HG02938 (cell line): ENCODE results near the gene PCBP2.
"Not testable (repeated sequence)": the region's sequence is repeated elsewhere in the genome, so short reads cannot be mapped to it uniquely, and the experiment has no call there.

ENCODE experiments used
- ATAC-seq: cut with Tn5 transposase; IDR thresholded peaks from one replicate; pipeline ENCODE4 v1.9.1; 2021; ENCODE audit warnings: mild to moderate bottlenecking, moderate library complexity; ENCODE audit not compliant: unreplicated experiment

The PCBP2 gene

DNA sequence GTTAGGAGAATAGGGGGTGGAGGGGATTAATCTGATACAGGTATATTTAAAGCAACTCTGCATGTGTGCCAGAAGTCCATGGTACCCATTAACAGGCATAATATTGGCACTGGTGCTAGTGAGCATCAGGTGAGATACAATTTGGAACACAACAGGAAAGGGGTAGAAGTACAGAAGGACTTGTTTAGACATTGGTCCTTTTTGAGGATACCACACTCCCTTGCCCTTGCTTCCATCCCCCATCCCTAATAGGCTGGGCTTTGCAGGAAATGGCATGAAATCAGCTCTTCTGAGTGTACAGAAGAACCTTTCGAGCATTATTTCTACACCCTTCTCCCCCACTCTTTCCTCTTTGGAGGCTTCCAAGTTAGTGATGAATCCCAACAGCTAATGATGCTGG is 16.4 kb downstream of the PCBP2 start:
- no peak for ATAC-seq

DNA sequence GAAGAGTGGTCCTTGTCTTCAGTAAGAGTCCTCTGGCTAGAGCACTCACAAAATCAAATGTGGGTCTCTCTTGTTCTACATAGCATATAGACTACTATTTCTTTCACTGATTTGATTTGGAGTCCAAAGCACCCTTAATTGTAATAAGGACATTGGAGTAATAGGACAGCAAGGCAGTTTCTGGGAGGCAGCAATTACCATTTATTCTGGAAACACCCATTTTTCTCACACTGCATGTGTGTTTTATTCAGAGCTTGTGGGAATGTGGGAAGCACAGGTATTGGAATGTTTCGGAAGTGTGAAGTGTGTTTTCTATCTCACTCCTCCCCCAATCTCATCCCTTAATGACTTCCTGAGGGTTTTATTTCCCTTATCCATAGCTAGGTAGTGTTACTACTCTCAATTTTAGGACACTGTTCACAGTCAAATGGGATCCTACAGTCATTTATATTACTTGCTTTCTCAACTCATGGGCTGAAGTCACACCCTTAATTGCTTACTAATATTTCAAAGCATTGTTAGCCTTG is 20.2 kb downstream of the PCBP2 start:
- ATAC-seq, result no peak

DNA sequence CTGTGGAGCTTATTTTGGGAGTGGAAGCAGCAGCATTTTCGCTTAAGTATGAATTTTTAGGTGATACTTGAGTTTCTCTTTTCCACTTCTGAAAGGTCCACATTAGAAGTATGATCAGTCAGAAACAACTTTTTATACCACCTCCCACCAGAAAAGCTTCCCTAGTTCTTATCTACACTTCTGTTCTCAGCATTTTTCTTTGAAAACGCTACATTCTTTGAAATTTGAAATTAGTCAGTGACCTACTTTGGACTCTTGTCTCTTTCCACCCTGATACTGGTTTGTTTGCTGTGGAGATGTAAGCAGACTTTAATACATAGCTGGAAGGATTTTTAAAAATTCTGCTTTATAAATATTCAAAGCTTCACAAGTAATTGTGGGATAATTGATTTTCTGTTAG is 22.2 kb downstream of the PCBP2 start:
- ATAC-seq, result no peak

DNA sequence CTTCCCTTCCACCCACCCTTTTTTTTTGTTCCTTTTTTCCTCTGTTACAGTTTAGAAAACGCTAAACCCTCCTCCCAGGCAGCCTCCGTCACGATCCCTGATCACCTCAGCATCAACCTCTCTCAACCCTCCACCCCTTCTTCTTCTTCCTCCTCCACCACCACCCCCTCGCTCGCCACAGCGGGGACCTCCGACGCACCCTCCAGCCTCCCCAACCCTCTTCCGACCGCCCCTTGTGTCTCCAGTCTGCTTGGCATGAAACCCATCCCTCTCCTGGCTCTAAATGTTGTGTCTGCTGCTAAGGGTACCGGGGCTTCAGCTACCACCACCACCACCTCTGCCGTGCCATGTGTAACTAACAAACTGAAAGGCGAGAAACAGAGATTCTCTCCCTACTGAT is 22.9 kb downstream of the PCBP2 start:
- no peak for ATAC-seq

DNA sequence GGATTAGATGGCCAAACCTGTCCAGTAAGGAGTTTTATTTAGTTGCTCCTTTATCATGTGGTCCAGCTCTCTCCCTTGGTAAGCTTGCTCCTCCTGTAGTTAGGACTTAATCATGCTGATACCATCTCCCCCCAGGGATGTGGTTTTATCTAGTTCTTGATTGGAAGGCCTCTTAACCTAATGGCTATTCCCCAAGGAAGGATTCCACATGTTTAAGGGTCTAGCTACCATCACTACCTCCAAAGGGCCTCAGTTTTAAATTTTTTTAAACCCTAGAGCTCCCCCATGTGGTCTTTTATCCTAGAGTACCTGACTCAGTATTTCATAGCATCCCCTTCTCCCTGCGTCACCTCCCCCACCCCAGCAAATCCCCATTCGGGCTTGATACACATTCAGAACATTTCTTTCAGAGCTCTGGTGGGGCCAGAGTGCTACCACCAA is 24.9 kb downstream of the PCBP2 start:
- no peak for ATAC-seq

DNA sequence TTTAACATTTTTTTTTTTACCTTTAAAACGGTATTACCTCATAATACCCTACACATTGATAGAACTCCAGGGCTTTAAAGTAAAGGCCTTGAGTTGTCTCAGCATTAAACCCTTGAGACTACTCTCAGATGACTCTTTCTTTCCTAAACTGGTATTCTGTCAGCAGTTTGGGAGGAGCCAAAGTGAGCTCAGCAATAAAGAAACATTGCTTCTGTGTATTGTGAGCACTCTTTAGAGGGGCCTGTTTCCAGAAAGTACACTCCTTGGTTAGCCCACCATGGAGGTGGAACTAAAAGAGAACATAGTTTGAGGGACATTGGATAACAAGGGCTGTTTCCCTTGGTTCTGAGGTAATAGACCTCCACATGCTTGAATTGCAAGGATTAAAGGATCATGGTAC is 27.0 kb downstream of the PCBP2 start:
- ATAC-seq, result no peak

DNA sequence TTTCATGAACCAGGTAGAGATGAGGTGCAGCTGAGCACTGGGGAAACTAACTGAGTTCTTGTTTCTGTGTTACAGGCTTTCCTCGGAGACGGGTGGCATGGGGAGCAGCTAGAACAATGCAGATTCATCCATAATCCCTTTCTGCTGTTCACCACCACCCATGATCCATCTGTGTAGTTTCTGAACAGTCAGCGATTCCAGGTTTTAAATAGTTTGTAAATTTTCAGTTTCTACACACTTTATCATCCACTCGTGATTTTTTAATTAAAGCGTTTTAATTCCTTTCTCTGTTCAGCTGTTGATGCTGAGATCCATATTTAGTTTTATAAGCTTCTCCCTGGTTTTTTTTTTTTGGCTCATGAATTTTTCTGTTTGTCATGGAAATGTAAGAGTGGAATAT is 27.4 kb downstream of the PCBP2 start:
- ATAC-seq, result no peak

DNA sequence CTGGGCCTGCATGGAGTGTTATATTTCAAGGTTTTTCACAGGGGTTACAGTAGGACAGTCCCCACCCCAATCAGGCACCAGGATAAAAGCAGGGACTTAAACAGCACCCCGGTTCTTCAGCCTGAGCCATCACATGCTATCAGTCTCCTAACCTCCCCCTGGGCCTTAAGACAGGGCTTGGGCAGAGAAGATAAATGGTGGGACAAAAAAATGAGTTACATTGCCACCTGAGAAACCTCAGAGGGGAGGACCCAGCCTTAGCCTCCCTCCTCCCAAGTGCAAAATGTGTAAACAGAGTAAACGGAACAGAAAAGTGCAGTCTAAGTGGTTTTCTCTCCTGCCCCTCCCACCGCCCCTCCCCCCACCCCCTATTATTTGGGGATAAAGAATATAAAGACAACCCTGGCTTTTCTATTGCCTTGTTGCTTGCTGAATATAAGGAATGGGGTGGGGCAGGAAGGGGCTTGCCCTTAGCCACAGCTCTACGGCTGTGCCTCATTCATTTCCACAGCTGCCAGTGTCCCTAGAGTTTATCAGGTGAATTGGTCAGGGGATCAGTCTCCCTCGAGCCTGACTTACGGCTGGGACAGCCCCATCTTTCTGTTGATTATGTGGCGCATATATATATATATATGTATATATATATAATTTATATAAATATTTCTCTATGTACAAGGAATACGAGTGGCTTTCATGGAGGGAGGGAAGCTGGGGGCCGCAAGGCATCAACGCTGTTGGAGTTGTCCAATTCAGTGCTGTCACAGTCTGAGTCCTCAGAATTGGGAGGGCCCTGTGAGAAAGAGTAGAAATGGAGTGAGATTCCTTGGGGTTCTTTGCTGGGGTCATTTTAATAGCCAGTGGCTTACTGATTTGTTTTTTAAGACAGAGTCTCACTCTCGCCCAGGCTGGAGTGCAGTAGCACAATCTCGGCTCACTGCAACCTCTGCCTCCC is 28.9 kb downstream of the PCBP2 start:
- no peak for ATAC-seq

DNA sequence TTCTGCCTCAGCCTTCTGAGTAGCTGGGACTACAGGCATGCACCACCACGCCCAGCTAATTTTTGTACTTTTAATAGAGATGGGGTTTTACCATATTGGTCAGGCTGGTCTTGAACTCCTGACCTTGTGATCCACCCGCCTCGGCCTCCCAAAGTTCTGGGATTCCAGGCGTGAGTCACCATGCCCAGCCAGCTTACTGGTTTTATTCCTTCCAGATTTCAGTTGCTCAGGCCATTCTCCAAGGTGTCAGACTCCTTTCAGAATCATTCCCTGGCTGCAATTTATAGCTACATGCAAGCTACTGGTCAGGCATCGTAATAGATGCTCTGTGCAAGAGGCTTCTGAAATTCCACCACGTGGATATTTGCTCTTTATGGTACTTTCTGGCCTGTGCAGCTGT is 29.6 kb downstream of the PCBP2 start:
- ATAC-seq, result not testable (repeated sequence)

DNA sequence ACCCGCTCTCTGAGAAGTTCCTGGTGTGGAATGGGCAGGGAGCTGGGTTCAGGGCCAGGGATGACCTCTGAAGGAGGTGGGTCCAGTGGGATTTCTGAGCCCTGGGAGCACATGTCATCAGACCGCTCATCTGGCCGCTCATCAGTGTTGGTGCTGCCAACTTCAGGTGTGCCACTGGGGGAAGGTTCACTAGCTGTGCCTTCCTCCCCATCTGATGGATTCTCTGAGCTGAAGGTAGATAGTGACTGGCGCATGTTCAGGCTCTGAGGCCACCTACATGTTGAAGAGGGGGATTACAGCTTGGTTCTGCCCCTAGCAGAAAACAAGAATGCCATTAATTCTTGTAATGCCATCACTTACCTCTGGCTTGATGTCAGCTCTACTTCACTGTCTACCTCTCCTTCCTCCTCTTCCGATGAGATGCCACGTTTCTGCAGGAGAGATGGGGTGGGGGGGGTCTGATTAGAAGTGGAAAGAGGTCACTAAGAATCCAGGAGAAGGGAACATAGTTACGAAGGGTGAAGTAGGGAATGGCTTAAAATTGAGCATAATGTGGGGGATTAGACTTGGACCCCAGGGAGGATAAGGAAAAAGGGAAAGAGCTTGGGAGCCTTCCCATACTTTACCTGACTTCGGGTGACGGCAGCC is 30.2 kb downstream of the PCBP2 start:
- ATAC-seq, result no peak

DNA sequence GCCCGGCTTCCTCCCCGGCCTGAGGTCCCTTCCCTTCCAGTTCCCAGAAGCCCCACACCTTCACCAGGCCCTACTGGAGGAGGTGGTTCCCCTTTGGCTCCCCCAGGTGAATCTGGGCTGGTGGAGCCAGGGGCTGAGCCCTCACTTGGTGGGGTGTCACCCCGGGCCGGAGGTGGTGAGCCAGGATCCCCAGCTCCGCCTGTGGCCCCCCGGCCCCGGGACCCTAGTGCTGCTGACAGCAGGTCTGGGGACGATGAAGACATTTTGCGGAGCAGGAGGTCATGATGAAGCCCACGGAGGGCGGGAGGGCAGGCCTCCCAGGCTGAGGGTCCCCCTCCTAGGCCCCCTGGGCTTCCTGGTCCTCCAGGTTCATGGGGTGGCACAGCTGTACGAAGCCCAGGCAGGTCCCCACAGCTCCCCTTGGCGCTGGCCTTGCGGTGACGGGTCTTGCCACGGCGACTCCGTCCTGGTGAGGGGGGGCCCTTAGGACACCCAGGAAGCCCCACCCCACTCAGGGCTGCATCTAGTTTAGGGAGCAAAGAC is 30.8 kb downstream of the PCBP2 start:
- no peak for ATAC-seq

DNA sequence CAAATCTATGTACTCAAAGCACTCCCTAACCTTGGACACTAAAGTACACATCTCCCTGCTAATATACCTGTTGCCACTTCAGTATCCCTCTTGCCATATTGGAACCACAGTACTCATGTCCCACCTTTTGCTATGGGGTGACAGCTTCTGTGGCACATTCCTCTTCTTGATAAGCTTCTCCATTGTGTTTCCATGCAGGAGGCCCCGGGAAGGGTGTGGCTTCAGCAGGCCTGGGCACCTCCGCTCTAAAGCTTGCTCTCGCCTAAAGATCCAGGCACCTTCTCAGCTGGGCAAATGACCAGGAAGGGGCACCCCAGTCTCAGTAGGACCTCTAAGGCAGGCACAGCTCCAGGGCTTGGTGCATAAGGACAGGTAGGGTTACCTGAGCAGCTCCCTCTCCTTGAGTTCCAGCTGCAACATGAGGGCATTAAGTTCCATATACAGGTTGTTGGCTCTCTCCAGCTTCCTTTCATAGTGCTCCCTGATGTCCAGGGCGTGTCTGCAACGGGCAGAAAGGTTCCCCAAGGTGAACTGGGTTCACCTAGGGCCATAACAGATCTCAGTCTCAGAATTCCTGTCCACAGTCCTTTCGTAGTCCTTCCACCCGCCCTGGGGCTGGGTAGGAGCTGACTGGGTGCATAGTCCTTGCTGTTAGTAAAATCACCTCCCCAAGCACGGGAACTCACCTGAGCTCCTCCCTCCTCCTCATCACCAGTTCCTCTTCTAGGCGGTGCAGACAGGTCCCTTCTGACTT is 31.5 kb downstream of the PCBP2 start:
- no peak for ATAC-seq

DNA sequence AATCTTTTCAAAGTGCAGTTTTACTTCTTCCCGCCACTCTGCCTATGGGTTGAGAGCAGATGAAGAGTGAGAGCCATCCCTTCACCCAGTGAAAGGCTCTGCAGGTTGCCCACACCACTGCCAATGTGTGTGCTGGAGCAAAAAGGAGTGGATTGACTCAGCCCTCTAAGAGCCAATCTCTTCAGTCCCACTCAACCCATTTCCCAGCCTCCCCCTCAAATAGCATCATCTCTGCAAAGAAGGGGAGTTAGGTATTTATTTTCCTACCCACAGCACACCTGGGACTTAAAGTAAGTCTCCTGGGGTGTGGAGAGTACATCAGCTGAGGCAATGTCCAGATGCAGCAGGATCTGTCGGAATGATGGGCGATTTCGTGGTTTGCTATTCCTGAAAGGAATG is 32.1 kb downstream of the PCBP2 start:
- no peak for ATAC-seq

DNA sequence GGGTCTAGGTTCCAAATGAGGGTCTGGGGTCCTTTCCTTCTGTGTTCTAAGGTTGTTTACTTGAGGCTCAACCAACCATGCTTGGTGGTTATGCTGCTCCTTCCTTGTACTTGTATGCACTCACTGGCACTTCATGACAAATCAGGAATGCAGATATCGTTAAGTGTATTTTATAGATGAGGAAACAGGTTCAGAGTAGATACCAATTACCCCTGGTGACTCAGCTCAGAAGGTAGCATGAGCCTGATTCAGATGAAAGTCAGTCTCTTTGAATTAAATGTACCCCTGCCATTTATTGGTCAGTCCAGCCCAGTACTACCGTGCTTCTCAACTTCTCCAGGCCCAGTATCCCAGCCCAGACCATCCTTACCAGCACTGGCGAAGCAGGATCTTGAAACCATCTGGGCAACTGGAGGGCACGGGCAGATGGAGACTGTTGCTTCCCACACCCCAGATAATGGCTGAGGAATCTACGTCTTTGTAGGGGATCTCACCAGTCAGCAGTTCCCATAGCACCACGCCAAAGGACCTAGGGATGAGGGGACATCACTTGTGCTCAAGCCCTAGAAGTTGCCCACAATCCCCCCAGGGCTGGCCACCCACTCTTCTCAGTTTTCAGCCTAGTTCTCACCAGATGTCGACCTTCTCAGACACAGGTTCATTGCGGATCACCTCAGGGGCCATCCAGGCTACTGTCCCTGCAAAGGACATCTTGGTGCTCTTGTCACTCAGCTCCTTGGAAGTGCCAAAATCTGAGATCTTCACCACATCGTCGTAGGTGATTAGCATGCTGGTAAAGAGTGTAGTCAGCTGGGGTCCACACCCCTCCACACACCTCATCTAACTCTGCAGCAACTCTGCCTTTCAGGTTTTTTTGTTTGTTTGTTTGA is 33.0 kb downstream of the PCBP2 start:
- no peak for ATAC-seq

DNA sequence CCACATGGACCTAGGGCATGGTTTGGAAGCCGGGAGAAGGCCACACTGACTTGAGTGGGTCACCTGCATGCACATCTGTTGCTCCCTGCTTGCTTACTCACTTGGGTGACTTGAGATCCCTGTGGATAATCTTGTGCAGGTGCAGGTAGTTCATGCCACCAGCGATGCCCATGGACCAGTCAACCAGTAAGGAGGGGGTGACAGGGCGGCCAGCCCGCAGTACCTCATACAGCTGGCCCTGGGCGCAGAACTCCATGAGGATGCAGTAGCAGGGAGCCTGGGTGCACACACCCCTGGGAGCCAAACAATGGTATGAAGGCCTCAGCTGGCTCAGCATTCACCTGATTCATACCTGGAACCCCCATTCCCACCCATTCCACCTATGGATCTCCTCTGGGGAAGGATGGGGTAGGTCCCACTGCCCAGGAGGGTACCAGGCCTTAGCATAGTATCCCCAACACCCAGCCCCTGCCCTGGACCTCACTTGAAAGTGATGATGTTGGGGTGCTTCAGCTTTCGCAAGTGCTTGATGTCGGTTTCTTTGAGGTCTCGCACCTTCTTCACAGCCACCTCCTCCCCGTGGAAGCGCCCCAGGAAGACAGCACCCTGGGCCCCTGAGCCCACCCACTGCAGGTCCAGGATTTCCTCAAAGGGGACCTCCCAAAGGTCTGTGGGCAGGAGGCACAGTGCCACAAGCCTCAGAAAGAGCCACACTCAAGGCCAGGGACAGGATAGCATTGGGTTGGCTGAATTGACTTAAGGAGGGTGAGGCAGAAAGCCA is 34.2 kb downstream of the PCBP2 start:
- no peak for ATAC-seq

DNA sequence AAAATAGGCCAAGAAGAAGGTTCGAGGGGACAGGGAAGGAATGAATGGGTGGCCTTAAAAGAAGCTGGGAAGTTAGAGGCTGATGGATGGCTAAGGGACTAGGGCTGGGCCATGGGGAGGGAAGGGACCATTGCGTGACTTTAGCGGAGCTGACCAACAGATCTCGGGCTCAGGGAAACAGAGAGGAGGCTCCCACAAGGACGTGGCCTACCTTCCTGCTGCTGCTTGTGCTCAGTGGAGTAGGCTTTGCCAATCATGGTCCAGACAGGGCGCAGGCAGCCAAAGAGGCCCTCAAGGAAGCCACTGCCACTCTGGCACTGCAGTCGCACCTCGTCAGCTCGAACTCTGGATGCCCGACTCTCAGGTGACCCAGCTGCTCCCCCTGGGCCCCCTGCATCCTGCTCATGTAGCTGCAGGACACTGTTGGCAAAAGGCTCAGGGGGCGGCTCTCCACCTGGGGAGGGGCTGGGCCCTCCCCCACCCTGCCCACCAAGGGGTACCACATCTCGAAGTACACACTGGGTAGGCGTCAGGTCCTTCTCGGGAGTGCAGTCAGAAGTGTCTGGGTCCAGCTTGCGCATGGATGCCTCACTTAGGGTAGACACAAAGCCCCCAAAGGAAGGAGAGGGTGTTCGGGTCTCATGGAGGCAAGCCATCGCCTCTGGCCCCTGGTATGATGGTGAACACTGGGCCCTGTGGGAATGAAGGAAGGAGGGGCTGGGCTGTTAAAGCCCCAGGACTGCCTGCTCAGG is 35.0 kb downstream of the PCBP2 start:
- ATAC-seq, result no peak

DNA sequence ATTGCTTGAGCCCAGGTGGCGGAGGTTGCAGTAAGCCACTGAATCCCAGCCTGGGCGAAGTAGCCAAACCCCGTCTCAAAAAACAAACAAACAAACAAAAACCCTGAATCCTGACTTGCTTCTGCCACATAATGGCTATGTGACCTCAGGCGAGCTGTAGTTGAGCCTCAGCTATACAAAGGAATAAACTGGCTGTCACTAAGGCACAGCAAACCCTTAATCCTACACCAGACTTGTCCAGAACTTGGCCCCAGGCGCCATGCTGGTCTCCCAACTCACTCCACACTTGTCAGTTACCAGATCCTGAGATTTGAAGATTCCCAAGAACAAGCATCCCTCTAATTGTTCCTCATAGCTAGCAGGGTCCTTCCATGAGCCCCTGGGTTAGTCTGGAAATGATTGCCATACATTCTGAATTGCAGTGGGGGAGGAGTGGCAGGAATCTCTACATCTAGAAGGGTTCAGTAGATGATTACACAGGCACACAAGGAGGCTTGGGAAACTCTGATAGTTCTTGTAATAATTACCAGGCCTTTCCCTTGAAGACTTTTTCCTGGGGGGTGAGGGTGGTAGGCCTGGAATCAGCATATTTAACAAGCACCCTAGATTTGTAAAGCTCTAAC is 37.5 kb downstream of the PCBP2 start:
- ATAC-seq, result no peak

DNA sequence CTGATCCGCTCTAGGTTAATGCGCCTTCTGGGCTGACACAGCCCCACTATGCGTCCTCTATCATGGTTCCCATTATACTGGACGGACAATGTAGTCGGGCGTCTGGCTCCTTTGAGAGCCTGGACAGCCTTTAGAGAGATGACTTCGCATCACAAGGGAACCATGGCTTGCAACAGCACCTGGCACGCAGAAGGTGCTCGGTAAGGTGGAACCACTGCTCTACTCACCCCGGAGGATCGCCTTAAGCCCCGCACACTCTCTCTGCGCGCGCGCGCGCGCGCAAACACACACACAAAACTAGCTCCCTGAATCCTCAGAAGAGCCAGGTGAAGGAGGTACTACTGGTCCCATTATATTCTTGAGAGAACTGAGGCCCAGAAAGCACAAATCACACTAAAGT is 40.3 kb downstream of the PCBP2 start:
- no peak for ATAC-seq
